HG02884 (cell line): ENCODE measurements around the gene FGF7.
"Not testable (repeated sequence)": the region's sequence is repeated elsewhere in the genome, so short reads cannot be mapped to it uniquely, and the experiment has no call there.

Experiments
- ATAC-seq: cut with Tn5 transposase; IDR thresholded peaks from one replicate; pipeline ENCODE4 v1.9.1; 2021; ENCODE audit warnings: mild to moderate bottlenecking, moderate library complexity; ENCODE audit not compliant: unreplicated experiment

FGF7 gene

GRCh38 chr15:49438962-49439631 lies 16.1 kb downstream of the FGF7 start:
- ATAC-seq: peak; percentile 81

GRCh38 chr15:49439678-49440395 lies 16.8 kb downstream of the FGF7 start:
- ATAC-seq: no peak

GRCh38 chr15:49441356-49441755 lies 18.3 kb downstream of the FGF7 start:
- no peak for ATAC-seq

- no peak for ATAC-seq
Measured at GRCh38 chr15:49441816-49442215, 18.8 kb downstream of the FGF7 start.

GRCh38 chr15:49452595-49452994 lies 29.6 kb downstream of the FGF7 start:
- no peak for ATAC-seq

GRCh38 chr15:49456166-49456565 lies 33.1 kb downstream of the FGF7 start:
- no peak for ATAC-seq

GRCh38 chr15:49458145-49458544 lies 35.1 kb downstream of the FGF7 start:
- no peak for ATAC-seq

- no peak for ATAC-seq
Measured at GRCh38 chr15:49460411-49460941, 37.4 kb downstream of the FGF7 start.

GRCh38 chr15:49462232-49462844 lies 39.3 kb downstream of the FGF7 start:
- ATAC-seq: no peak

- ATAC-seq: no peak
Measured at GRCh38 chr15:49464522-49464921, 41.5 kb downstream of the FGF7 start.

- ATAC-seq: no peak
Measured at GRCh38 chr15:49466119-49466518, 43.1 kb downstream of the FGF7 start.

GRCh38 chr15:49467746-49468480 lies 44.9 kb downstream of the FGF7 start:
- ATAC-seq: no peak

- no peak for ATAC-seq
Measured at GRCh38 chr15:49468481-49468839, 45.4 kb downstream of the FGF7 start.

- ATAC-seq: not testable (repeated sequence)
Measured at GRCh38 chr15:49471248-49471647, 48.2 kb downstream of the FGF7 start.

- ATAC-seq: peak; percentile 63
Measured at GRCh38 chr15:49471733-49472132, 48.7 kb downstream of the FGF7 start.

- no peak for ATAC-seq
Measured at GRCh38 chr15:49472338-49472737, 49.3 kb downstream of the FGF7 start.

GRCh38 chr15:49473031-49473430 lies 50.0 kb downstream of the FGF7 start:
- no peak for ATAC-seq

GRCh38 chr15:49478021-49478420 lies 55.0 kb downstream of the FGF7 start:
- ATAC-seq: not testable (repeated sequence)

- not testable (repeated sequence) for ATAC-seq
Measured at GRCh38 chr15:49478982-49479381, 55.9 kb downstream of the FGF7 start.

- ATAC-seq: not testable (repeated sequence)
Measured at GRCh38 chr15:49485401-49485800, 62.4 kb downstream of the FGF7 start.

- no peak for ATAC-seq
Measured at GRCh38 chr15:49490966-49491365, 67.9 kb downstream of the FGF7 start.
